MCF 10A (cell line): ENCODE data around the gene NKAP. TPM values are rescaled to one million over a fixed set of nuclear protein-coding genes. Genes with fewer than 3 reads are reported as not detected.

Experiments
- BruUV-seq: library from RNA; stranded (reverse); fragments of 400-500 nt; replicated peaks from 2 replicates; lab custom pipeline; 2021; lab: Mats Ljungman, UMichigan
- CTCF ChIA-PET: fragments of 300-600 bp; sonication (Branson Sonifier 250); formaldehyde crosslinking; extraction: SDS; loops from one replicate; lab custom pipeline; 2021; ENCODE audit warnings: antibody characterized with exemption, inconsistent platforms; lab: Yijun Ruan, JAX
- POLR2A ChIA-PET: fragments of 300-600, 350-650 bp; sonication (Branson Sonifier 250); formaldehyde crosslinking; extraction: SDS; loops from one replicate; lab custom pipeline; 2020; ENCODE audit warnings: antibody characterized with exemption, inconsistent platforms; lab: Yijun Ruan, JAX
- DNase-seq: peaks from one replicate; pipeline ENCODE4 v3.0.0-alpha.2; 2018; ENCODE audit not compliant: unreplicated experiment
- H3K27ac Mint-ChIP-seq: one replicate; pipeline ENCODE4 v1.8.0; 2022; ENCODE audit warnings: mild to moderate bottlenecking, low read depth, mixed read lengths; ENCODE audit not compliant: unreplicated experiment
- H3K27me3 Mint-ChIP-seq: one replicate; pipeline ENCODE4 v1.8.0; 2022; ENCODE audit warnings: mixed read lengths; ENCODE audit not compliant: insufficient read depth, unreplicated experiment
- H3K36me3 Mint-ChIP-seq: one replicate; pipeline ENCODE4 v1.8.0; 2022; ENCODE audit warnings: mild to moderate bottlenecking, moderate library complexity, mixed read lengths; ENCODE audit not compliant: insufficient read depth, unreplicated experiment
- H3K4me1 Mint-ChIP-seq: one replicate; pipeline ENCODE4 v1.8.0; 2022; ENCODE audit warnings: mixed read lengths; ENCODE audit not compliant: insufficient read depth, unreplicated experiment
- H3K4me3 Mint-ChIP-seq: one replicate; pipeline ENCODE4 v1.8.0; 2022; ENCODE audit warnings: mild to moderate bottlenecking, moderate library complexity, mixed read lengths; ENCODE audit not compliant: unreplicated experiment
- H3K9me3 Mint-ChIP-seq: one replicate; pipeline ENCODE4 v1.8.0; 2022; ENCODE audit warnings: mixed read lengths; ENCODE audit not compliant: unreplicated experiment
- CTCF ChIP-seq: fragments of 200-600 bp; IDR thresholded peaks from one replicate; pipeline ENCODE4 v1.8.0; 2022; ENCODE audit warnings: antibody characterized with exemption, mild to moderate bottlenecking; ENCODE audit not compliant: unreplicated experiment
- intact Hi-C: fragments of 100-400 bp; cut with micrococcal nuclease; formaldehyde crosslinking; loops from 2 replicates; pipeline ENCODE4 v1.14.1; 2022
- total RNA-seq: library from RNA; stranded (reverse); gene quantifications from 2 replicates; pipeline ENCODE4 v1.2.3, GENCODE V29; 2022

Gene NKAP
- total RNA-seq, 1 experiment from 2014 or later: 10.4 TPM

DNA sequence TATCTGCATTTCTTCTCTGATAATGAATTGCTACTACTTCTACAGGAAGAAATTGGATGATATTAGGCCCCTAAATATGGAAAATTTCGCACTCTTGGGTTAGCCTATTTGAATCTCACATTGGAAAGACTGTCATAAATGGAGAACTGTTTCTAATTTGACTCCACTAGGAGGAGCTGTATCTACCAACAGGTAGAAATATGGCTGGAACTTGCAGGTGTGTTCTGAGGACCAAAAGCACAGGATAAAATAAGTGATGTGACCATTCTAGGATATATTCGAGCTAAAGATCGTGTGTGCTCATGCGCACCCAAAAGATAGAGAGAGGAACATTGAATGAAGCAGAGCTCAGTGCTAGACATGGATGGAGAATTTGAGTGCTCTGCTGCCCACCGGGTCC, 4.8 kb upstream of the NKAP start:
- no peak overlapping the region for H3K27ac Mint-ChIP-seq
- CTCF ChIA-PET: interaction anchor here (0.6 to 2.6 kb wide), 2 partner anchors 12 to 266 kb away, joined by 3 to 10 read pairs; no protein-coding TSS in a partner anchor
- H3K4me3 Mint-ChIP-seq: no peak overlapping the region
- POLR2A ChIA-PET: no interaction called here
- H3K36me3 Mint-ChIP-seq: no peaks in the 10 kb centered on the region
- no TSS peak for BruUV-seq
- intact Hi-C loops: no loop called here
- H3K4me1 Mint-ChIP-seq: no peaks in the 10 kb centered on the region
- H3K9me3 Mint-ChIP-seq: no peaks in the 10 kb centered on the region
- peaks cover 17% of the 10 kb centered on the region for H3K27me3 Mint-ChIP-seq
- DNase-seq: no peak
- TF ChIP-seq CTCF: no peak

- no peak overlapping the region for H3K4me3 Mint-ChIP-seq
- no peak for DNase-seq
- intact Hi-C loops: no loop called here
- H3K27me3 Mint-ChIP-seq: peaks cover 17% of the 10 kb centered on the region
- H3K9me3 Mint-ChIP-seq: no peaks in the 10 kb centered on the region
- ChIA-PET CTCF (no interaction called here), POLR2A (no interaction called here)
- BruUV-seq: no TSS peak
- no peak for TF ChIP-seq CTCF
- H3K4me1 Mint-ChIP-seq: no peaks in the 10 kb centered on the region
- no peak overlapping the region for H3K27ac Mint-ChIP-seq
- H3K36me3 Mint-ChIP-seq: no peaks in the 10 kb centered on the region
These were observed 1.9 kb upstream of the NKAP start for GRCh38 chrX:119945481-119945880.

- no peak for TF ChIP-seq CTCF
These were observed 743 bp downstream of the NKAP start for GRCh38 chrX:119942831-119943184.

DNA sequence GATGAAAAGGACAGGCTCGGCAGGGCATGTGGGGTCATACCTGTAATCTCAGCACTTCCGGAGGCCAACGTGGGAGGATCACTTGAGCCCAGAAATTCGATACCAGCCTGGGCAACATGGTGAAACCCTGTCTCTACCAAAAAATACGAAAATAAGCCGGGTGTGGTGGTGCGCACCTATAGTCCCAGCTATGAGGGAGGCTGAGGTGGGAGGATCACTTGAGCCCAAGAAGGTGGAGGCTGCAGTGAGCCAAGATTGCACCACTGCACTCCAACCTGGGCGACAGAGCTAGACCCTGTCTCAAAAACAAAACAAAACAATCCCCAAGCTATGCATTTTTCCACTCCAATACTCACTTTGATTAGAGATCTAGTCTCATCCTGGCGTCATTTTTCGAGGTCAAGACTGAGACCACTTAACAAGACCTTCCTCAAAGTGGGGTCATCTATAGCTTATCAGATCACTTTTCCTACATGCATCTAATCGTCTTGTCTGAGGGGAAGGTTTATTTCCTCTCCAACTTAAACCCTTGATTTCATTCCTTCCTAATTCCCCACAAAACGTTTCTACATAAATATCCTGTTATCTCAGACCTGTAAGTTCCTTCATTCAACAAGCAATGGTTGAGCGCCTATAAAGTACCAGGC, 1.3 kb downstream of the NKAP start:
- Mint-ChIP-seq H3K27ac (peak overlapping the region; percentile 74), H3K9me3 (no peaks in the 10 kb centered on the region), H3K27me3 (no peaks in the 10 kb centered on the region), H3K36me3 (no peaks in the 10 kb centered on the region), H3K4me3 (peak overlapping the region; percentile 82), H3K4me1 (no peaks in the 10 kb centered on the region)
- no peak for TF ChIP-seq CTCF
- intact Hi-C loops: no loop called here
- no peak for DNase-seq
- POLR2A ChIA-PET: interaction anchor here (0.6 to 1.8 kb wide), 3 partner anchors 10 to 151 kb away, joined by 3 to 10 read pairs (median 5); partner anchors contain the start of genes RPL39 and UPF3B
- BruUV-seq: TSS peak; percentile 61
- CTCF ChIA-PET: interaction anchor here (0.6 to 0.9 kb wide), 3 partner anchors 55 to 322 kb away, joined by 3 to 4 read pairs (median 3); no protein-coding TSS in a partner anchor

More at GRCh38 chrX:119942831-119943184, 743 bp downstream of the NKAP start:
- Mint-ChIP-seq H3K4me3 (peak overlapping the region; percentile 82), H3K9me3 (no peaks in the 10 kb centered on the region), H3K27ac (peak overlapping the region; percentile 74), H3K4me1 (no peaks in the 10 kb centered on the region), H3K36me3 (no peaks in the 10 kb centered on the region), H3K27me3 (no peaks in the 10 kb centered on the region)
- ChIA-PET POLR2A (interaction anchor here (0.6 to 1.8 kb wide), 4 partner anchors 9 to 608 kb away, joined by 3 to 10 read pairs (median 4); partner anchors contain the start of genes RPL39 and UPF3B), CTCF (interaction anchor here (0.9 kb wide), 1 partner anchor 271 kb away, joined by 3 read pairs; no protein-coding TSS in a partner anchor)
- no TSS peak for BruUV-seq
- peak; percentile 3 for DNase-seq
- intact Hi-C loops: no loop called here
